Fibroblast of lung (primary cell): Measurements from ENCODE around the gene CAPN9. TPM values are rescaled to one million over a fixed set of nuclear protein-coding genes. Genes with fewer than 3 reads are reported as not detected.
"Not testable (repeated sequence)": the region's sequence is repeated elsewhere in the genome, so short reads cannot be mapped to it uniquely, and the experiment has no call there.

ENCODE experiments used
- DNase-seq, 2 donors: peaks; one replicate each; pipeline versions ENCODE4 v3.0.0 to v3.0.0-alpha.2; 2010; ENCODE audit warnings: low read depth in 2 of 2
- H2AFZ ChIP-seq: 2 replicates; pipeline ENCODE4 v1.5.1; 2012; ENCODE audit warnings: low read length, control low read depth, inconsistent platforms
- H3K27ac ChIP-seq: 2 replicates; pipeline ENCODE4 v1.5.1; 2011; ENCODE audit warnings: low read length, control low read depth; ENCODE audit not compliant: insufficient read depth
- H3K27me3 ChIP-seq: 2 replicates; pipeline ENCODE4 v1.5.1; 2011; ENCODE audit warnings: mild to moderate bottlenecking, low read length; ENCODE audit not compliant: control insufficient read depth, insufficient read depth
- H3K36me3 ChIP-seq: 2 replicates; pipeline ENCODE4 v1.5.1; 2011; ENCODE audit warnings: low read length; ENCODE audit not compliant: control insufficient read depth, insufficient read depth
- H3K4me1 ChIP-seq: 2 replicates; pipeline ENCODE4 v1.5.1; 2011; ENCODE audit warnings: low read length; ENCODE audit not compliant: control insufficient read depth, insufficient read depth; ENCODE audit errors: extremely low read depth
- H3K4me2 ChIP-seq: 2 replicates; pipeline ENCODE4 v1.5.1; 2011; ENCODE audit warnings: low read length, control low read depth; ENCODE audit not compliant: insufficient read depth; ENCODE audit errors: extremely low read depth
- H3K4me3 ChIP-seq, 4 experiments: fragments of 200-600 bp in 1 of 4; sonication (generic) in 1 of 4; replicated peaks in 1 of 4; 2 replicates each; pipeline ENCODE4 v1.5.1; 2011 to 2016; ENCODE audit warnings: low read length in 4 of 4, low read depth in 3 of 4, mild to moderate bottlenecking in 3 of 4, control low read depth in 2 of 4, inconsistent platforms in 1 of 4, mixed read lengths in 1 of 4; ENCODE audit not compliant: insufficient read depth in 1 of 4; ENCODE audit errors: control extremely low read depth in 1 of 4
- H3K79me2 ChIP-seq: 2 replicates; pipeline ENCODE4 v1.5.1; 2012; ENCODE audit warnings: mild to moderate bottlenecking, low read length, inconsistent platforms; ENCODE audit not compliant: control insufficient read depth, insufficient read depth
- H3K9ac ChIP-seq: 2 replicates; pipeline ENCODE4 v1.5.1; 2011; ENCODE audit warnings: mild to moderate bottlenecking, low read length, control low read depth; ENCODE audit not compliant: insufficient read depth
- H3K9me3 ChIP-seq: 2 replicates; pipeline ENCODE4 v1.5.1; 2012; ENCODE audit warnings: low read depth, low read length; ENCODE audit not compliant: control insufficient read depth, insufficient read depth
- H4K20me1 ChIP-seq: 2 replicates; pipeline ENCODE4 v1.5.1; 2011; ENCODE audit warnings: low read length; ENCODE audit not compliant: control insufficient read depth, insufficient read depth; ENCODE audit errors: extremely low read depth
- CTCF ChIP-seq, 2 donors: IDR thresholded peaks in 1 of 2; conservative IDR thresholded peaks in 1 of 2; 1 replicate in 1 of 2; 2 replicates in 1 of 2; pipeline ENCODE4 v1.5.1; 2011 to 2012; ENCODE audit warnings: low read length in 2 of 2, control low read depth in 1 of 2, inconsistent platforms in 1 of 2, low read depth in 1 of 2, mild to moderate bottlenecking in 1 of 2
- EZH2 ChIP-seq: IDR thresholded peaks from 2 replicates; pipeline ENCODE4 v1.5.1; 2012; ENCODE audit warnings: low read length, control low read depth, mild to moderate bottlenecking; ENCODE audit errors: missing control alignments
- polyA plus RNA-seq, 2 donors: library from polyadenylated mRNA; depleted of rRNA in 1 of 2; stranded (reverse) in 1 of 2; unstranded in 1 of 2; fragments of >200 nt; gene quantifications; 2 replicates each; pipeline ENCODE4 v1.2.1, GENCODE V29; 2011 to 2012; ENCODE audit warnings: missing spikeins in 1 of 2
- total RNA-seq: library from RNA; depleted of rRNA; stranded (reverse); fragments of >200 nt; gene quantifications from 2 replicates; pipeline ENCODE4 v1.2.1, GENCODE V29; 2014

CAPN9 gene
- total and polyA plus RNA-seq, 2 donors (not counting 1 experiment from before 2014, with no cell fraction given): 0.17 TPM; not detected in 1

- no peak overlapping the region for H3K27ac ChIP-seq
- no peaks in the 10 kb centered on the region for H3K27me3 ChIP-seq
- H3K4me2 ChIP-seq: peak overlapping the region; percentile 66
- no peak overlapping the region for H3K9ac ChIP-seq
- no peaks in the 10 kb centered on the region for H3K79me2 ChIP-seq
- no peak overlapping the region for H2AFZ ChIP-seq
- no peak for DNase-seq
- no peaks in the 10 kb centered on the region for H4K20me1 ChIP-seq
- H3K9me3 ChIP-seq: no peaks in the 10 kb centered on the region
- peaks cover 7% of the 10 kb centered on the region for H3K4me1 ChIP-seq
- TF ChIP-seq EZH2 (no peak), CTCF (conservative IDR thresholded peaks at IDR 0.05 in 1 of 2, IDR thresholded peaks at IDR 0.05 in 1 of 2; ENCODE audit: low read depth in 1 of 2, low read length in 2 of 2) (no peak)
- H3K36me3 ChIP-seq: no peaks in the 10 kb centered on the region
- peak overlapping the region in 1 of 4 experiments; percentile 37 for H3K4me3 ChIP-seq
These were observed 33.7 kb upstream of the CAPN9 start for GRCh38 chr1:230713547-230713914.

GRCh38 chr1:230713915-230714764 lies 33.0 kb upstream of the CAPN9 start, which contains the start of gene AGT:
AGT (minus strand) TSS chr1:230714122; CDS start chr1:230710823, 3,299 bp downstream.
- Histone ChIP-seq H3K4me3 (peak within 1 kb of the TSS in 1 of 4 experiments; percentile 37), H3K27ac (no peak within 1 kb of the TSS), H3K9ac (no peak within 1 kb of the TSS), H3K79me2 (no peaks in the 10 kb centered on the region), H3K27me3 (no peaks in the 10 kb centered on the region), H3K9me3 (no peaks in the 10 kb centered on the region), H4K20me1 (no peaks in the 10 kb centered on the region), H3K4me2 (peak within 1 kb of the TSS; percentile 66), H3K36me3 (no peaks in the 10 kb centered on the region), H3K4me1 (peaks cover 7% of the 10 kb centered on the region), H2AFZ (no peak within 1 kb of the TSS)
- TF ChIP-seq EZH2 (no peak), CTCF (conservative IDR thresholded peaks at IDR 0.05 in 1 of 2, IDR thresholded peaks at IDR 0.05 in 1 of 2; ENCODE audit: low read depth in 1 of 2, low read length in 2 of 2) (no peak)
- DNase-seq: peak; percentile 90 to 94

DNA sequence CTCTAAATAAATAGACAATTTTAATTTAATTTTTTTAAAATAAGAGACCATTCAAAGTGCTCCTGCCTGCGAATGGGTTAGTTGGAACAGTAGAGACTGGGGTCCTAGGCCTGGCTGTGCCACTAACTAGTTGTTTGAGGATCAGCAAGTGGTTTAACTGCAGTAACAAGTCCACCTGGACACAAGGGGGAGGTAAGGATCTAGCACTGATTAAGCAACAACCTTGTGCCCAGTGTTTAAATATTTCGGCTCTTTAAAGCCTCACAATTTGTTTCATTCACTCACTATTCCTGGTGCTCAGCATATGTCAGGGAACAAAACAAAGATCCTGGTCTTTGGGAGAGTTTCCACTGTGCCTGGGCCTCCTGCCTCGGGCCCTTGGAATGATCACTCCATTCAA lies 31.7 kb upstream of the CAPN9 start:
- Histone ChIP-seq H4K20me1 (no peaks in the 10 kb centered on the region), H3K4me3 (no peak overlapping the region), H3K4me2 (no peak overlapping the region), H3K79me2 (no peaks in the 10 kb centered on the region), H3K9ac (no peak overlapping the region), H3K27me3 (no peaks in the 10 kb centered on the region), H3K4me1 (peaks cover 7% of the 10 kb centered on the region), H3K27ac (no peak overlapping the region), H2AFZ (no peak overlapping the region), H3K36me3 (no peaks in the 10 kb centered on the region), H3K9me3 (no peaks in the 10 kb centered on the region)
- TF ChIP-seq EZH2 (no peak), CTCF (conservative IDR thresholded peaks at IDR 0.05 in 1 of 2, IDR thresholded peaks at IDR 0.05 in 1 of 2; ENCODE audit: low read depth in 1 of 2, low read length in 2 of 2) (no peak)
- DNase-seq: no peak

GRCh38 chr1:230716453-230716852 lies 30.7 kb upstream of the CAPN9 start:
- H3K27ac ChIP-seq, DNase-seq, H3K4me1 ChIP-seq, H3K27me3 ChIP-seq, H2AFZ ChIP-seq, H3K4me3 ChIP-seq, H4K20me1 ChIP-seq, H3K9me3 ChIP-seq, H3K36me3 ChIP-seq, H3K4me2 ChIP-seq, H3K79me2 ChIP-seq, H3K9ac ChIP-seq: not testable (repeated sequence)
